Measurements from ENCODE around the gene NPB.
A peak's percentile ranks its signal among the peaks of the same experiment; 100 is the strongest.

The NPB gene

GRCh38 chr17:81902023-81902652 lies at the start of gene NPB:
NPB (plus strand) TSS chr17:81902238; CDS start chr17:81902278, 40 bp downstream.
- no peak for DNase-seq (ENCODE audit: low spot score)

GRCh38 chr17:81854974-81855774 lies 46.9 kb upstream of the NPB start:
- no peak for DNase-seq (ENCODE audit: low spot score)

- DNase-seq (ENCODE audit: low spot score), result no peak
These were observed 43.7 kb upstream of the NPB start for GRCh38 chr17:81858170-81858966.

GRCh38 chr17:81858967-81859905 lies 42.8 kb upstream of the NPB start:
- DNase-seq (ENCODE audit: low spot score), result no peak

- no peak for DNase-seq (ENCODE audit: low spot score)
These were observed 41.9 kb upstream of the NPB start, which contains the start of gene P4HB for GRCh38 chr17:81859906-81860755. P4HB (minus strand) TSS chr17:81860535; CDS start chr17:81860471, 64 bp downstream.

GRCh38 chr17:81860756-81861568 lies 41.1 kb upstream of the NPB start:
- DNase-seq (ENCODE audit: low spot score), result peak; percentile 100

- DNase-seq (ENCODE audit: low spot score), result no peak
These were observed 38.8 kb upstream of the NPB start for GRCh38 chr17:81863123-81863675.

GRCh38 chr17:81863833-81864768 lies 37.9 kb upstream of the NPB start:
- no peak for DNase-seq (ENCODE audit: low spot score)

GRCh38 chr17:81865358-81865732 lies 36.7 kb upstream of the NPB start:
- DNase-seq (ENCODE audit: low spot score), result no peak

GRCh38 chr17:81865733-81866439 lies 36.2 kb upstream of the NPB start:
- no peak for DNase-seq (ENCODE audit: low spot score)

- no peak for DNase-seq (ENCODE audit: low spot score)
These were observed 35.4 kb upstream of the NPB start for GRCh38 chr17:81866440-81867169.

- no peak for DNase-seq (ENCODE audit: low spot score)
These were observed 34.7 kb upstream of the NPB start for GRCh38 chr17:81867170-81867990.

GRCh38 chr17:81867991-81868673 lies 33.9 kb upstream of the NPB start:
- no peak for DNase-seq (ENCODE audit: low spot score)

GRCh38 chr17:81868674-81869220 lies 33.3 kb upstream of the NPB start:
- no peak for DNase-seq (ENCODE audit: low spot score)

Data from left forelimb (tissue), 1 donor.